Measurements from ENCODE around the gene RFX8.

RFX8 gene

DNA sequence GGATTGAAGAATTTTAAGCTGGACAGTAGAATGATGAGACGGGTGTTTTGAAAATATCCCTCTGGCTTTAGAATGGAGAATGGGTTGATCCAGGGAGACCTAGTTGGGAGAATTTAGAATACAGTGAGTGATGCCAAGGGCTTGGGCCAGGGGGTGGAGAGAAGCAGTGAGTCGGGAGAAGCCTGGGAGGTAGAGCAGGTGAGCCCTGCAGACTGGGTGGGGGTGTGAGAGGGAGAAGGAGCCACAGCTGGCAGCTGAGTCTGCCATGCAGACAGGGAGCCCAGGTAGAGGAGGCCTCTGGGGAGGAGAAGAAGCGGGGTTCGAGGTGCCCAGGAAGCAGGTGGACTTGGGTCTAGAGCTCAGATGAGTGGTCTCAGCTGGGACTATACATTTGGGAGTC lies 105.8 kb downstream of the RFX8 start:
- no peak for DNase-seq (ENCODE audit: low spot score)
- in situ Hi-C loops (cut with MboI; ENCODE audit: low sequenced_read_pairs, unreplicated experiment) = no loop called here

DNA sequence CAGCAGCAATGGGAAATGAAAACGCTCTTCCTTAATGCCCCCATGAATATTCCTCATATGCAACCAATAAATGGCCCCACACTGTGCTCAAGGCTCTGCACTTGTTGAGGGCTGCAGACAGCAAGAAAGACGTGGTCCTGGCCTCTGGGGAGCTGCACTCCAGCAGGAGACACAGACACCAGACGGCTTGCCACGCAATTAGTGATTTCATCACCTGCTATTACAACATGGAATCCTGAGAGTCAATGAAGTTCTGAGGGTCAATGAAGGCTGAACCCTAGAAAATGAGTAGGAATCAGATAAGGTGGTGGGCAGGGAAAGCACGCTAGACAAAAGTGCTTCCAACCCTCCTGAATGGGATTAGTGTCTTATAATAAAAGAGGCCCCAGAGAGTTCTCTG lies 106.5 kb downstream of the RFX8 start:
- TF ChIP-seq, protein P1, sequence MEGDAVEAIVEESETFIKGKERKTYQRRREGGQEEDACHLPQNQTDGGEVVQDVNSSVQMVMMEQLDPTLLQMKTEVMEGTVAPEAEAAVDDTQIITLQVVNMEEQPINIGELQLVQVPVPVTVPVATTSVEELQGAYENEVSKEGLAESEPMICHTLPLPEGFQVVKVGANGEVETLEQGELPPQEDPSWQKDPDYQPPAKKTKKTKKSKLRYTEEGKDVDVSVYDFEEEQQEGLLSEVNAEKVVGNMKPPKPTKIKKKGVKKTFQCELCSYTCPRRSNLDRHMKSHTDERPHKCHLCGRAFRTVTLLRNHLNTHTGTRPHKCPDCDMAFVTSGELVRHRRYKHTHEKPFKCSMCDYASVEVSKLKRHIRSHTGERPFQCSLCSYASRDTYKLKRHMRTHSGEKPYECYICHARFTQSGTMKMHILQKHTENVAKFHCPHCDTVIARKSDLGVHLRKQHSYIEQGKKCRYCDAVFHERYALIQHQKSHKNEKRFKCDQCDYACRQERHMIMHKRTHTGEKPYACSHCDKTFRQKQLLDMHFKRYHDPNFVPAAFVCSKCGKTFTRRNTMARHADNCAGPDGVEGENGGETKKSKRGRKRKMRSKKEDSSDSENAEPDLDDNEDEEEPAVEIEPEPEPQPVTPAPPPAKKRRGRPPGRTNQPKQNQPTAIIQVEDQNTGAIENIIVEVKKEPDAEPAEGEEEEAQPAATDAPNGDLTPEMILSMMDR (IDR thresholded peaks at IDR 0.05; ENCODE audit: borderline replicate concordance, control extremely low read depth, extremely low read depth, insufficient read depth, missing control alignments) = no peak
- in situ Hi-C loops (cut with MboI; ENCODE audit: low sequenced_read_pairs, unreplicated experiment) = no loop called here
- DNase-seq (ENCODE audit: low spot score) = no peak

More for the DNA sequence above, 105.8 kb downstream of the RFX8 start:
- TF ChIP-seq, protein P1 (IDR thresholded peaks at IDR 0.05; ENCODE audit: borderline replicate concordance, control extremely low read depth, extremely low read depth, insufficient read depth, missing control alignments) = no peak

DNA sequence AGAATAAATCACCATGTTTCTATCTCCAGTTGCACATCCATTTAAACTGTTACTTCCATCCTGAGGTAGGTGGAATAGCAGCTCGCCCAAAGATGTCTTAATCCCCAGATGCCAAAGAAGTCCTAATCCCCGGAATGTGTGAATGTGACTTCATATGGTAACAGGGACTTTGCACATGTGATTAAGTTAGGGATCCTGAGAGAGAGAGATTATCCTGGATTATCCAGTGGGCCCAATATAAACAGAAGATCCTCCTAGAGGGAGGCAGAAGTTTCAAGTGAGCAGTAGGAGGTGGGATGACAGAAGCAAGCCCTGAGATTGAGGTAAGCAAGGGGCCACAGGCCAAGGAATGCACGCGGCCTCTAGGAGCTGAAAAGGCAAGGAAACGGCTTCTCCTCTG lies 107.4 kb downstream of the RFX8 start:
- in situ Hi-C loops (cut with MboI; ENCODE audit: low sequenced_read_pairs, unreplicated experiment) = no loop called here
- TF ChIP-seq, protein P1 (IDR thresholded peaks at IDR 0.05; ENCODE audit: borderline replicate concordance, control extremely low read depth, extremely low read depth, insufficient read depth, missing control alignments) = no peak
- DNase-seq (ENCODE audit: low spot score) = no peak

DNA sequence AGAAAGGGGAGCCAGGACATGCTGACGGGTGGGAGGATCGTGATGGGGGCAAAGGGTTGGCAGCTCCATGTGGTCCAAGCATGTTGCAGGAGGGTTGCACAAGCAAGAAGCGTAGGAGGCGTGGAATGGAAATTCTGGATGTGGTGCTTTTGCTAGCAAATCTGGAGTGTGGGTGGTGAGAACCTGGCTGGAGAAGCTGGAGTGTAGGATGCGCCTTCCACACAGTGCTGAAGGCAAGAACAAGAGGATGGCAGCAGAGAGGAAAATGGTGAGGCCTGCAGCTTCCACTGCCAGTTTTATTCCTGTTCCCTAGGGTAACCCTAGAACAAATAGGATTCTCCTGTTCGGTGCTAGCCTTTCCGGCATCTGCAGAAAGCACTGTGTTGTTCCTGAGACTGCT lies 110.0 kb downstream of the RFX8 start:
- TF ChIP-seq, protein P1 (IDR thresholded peaks at IDR 0.05; ENCODE audit: borderline replicate concordance, control extremely low read depth, extremely low read depth, insufficient read depth, missing control alignments) = no peak
- no peak for DNase-seq (ENCODE audit: low spot score)
- in situ Hi-C loops (cut with MboI; ENCODE audit: low sequenced_read_pairs, unreplicated experiment) = no loop called here

DNA sequence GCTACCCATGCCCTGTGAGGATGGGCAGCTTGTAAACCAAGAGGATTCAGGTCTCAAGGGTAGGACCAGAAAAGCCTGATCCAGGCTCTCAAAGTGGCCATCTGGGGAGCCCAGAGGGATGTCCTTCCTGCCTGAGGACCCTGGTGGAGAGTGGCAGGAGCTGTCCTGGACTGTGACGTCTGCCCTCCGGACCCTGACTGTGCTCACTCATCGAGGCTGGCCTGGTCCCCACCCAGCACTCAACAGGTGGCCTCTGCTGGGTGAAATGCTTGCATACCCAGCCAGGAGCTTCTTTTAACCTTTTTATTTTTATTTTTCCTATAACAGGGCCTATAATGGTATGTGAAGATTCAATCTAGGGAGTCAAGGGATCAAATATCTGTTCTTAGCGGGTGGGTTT lies 112.1 kb downstream of the RFX8 start:
- TF ChIP-seq, protein P1 (IDR thresholded peaks at IDR 0.05; ENCODE audit: borderline replicate concordance, control extremely low read depth, extremely low read depth, insufficient read depth, missing control alignments) = no peak
- DNase-seq (ENCODE audit: low spot score) = no peak
- in situ Hi-C loops (cut with MboI; ENCODE audit: low sequenced_read_pairs, unreplicated experiment) = no loop called here

DNA sequence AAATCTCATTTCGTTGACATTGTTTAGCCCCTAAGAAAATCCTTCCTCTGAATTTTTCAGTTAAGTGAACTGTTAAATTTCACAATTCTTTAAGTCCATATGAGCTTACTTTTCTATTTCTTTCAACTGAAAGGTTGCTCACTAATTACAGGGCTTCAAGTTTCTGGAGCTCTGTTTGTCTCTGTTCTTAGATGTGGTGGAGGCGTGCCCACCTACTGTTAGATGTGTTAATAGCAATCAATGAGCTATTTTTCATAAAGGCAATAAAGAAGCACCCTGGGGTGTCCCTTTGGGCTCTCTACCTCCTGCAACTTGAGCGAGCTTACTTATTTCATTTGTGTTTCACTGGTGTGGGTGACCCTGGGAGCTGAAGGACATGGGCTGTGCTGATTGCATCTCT lies 112.6 kb downstream of the RFX8 start:
- in situ Hi-C loops (cut with MboI; ENCODE audit: low sequenced_read_pairs, unreplicated experiment) = no loop called here
- DNase-seq (ENCODE audit: low spot score) = no peak
- TF ChIP-seq, protein P1 (IDR thresholded peaks at IDR 0.05; ENCODE audit: borderline replicate concordance, control extremely low read depth, extremely low read depth, insufficient read depth, missing control alignments) = no peak

DNA sequence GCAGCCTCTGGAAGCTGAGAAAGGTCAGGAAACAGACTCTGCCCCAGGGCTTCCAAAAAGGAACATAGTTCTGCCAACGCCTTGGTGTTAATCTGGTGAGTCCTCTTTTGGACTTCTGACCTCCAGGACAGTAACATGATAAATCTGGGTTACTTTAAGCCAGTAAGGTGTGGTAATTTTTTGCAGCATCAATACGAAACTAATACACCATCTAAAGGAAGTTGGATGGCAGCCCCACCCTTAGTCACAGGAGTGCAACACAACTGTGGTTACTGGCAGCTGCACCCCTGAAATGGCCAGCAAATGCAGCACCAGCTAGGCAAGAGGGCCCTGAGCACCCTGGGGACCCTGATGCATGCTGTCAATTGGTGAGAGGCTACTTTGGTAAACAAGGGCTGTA lies 113.4 kb downstream of the RFX8 start:
- DNase-seq (ENCODE audit: low spot score) = no peak
- in situ Hi-C loops (cut with MboI; ENCODE audit: low sequenced_read_pairs, unreplicated experiment) = no loop called here
- TF ChIP-seq, protein P1 (IDR thresholded peaks at IDR 0.05; ENCODE audit: borderline replicate concordance, control extremely low read depth, extremely low read depth, insufficient read depth, missing control alignments) = no peak
